GM11168 (cell line): Measurements from ENCODE around the gene IMMP2L.

Experiments
- in situ Hi-C: fragments of 300-500 bp; cut with MboI; formaldehyde crosslinking; loops from one replicate; pipeline ENCODE4 v1.12.0; 2022; ENCODE audit warnings: low sequenced_read_pairs; ENCODE audit not compliant: unreplicated experiment

Gene IMMP2L

GRCh38 chr7:111096997-111097396 lies 465.3 kb downstream of the IMMP2L start:
- in situ Hi-C loops, result loop anchor here (10.0 to 25.0 kb wide), 2 partner anchors 390 to 628 kb away; no protein-coding TSS in a partner anchor

DNA sequence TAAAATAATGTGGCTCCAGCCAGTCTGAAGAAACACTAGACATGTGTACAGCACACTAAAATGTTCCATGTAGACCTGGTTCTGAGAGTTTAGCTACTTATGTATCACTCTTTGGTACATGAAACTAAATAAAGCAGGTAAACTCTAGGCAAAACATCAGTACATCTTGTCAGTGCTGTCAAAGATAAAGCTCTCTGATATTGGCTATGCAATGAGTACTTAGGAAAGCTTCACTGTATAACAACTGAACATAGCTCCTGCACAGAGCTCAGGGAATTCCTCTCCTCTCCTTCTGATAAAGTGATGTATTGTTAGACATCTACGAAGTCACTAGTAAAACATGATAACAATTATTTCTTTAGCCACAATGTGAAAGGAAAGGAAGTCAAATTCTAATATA lies 467.9 kb downstream of the IMMP2L start:
- in situ Hi-C loops, result loop anchor here (10.0 to 25.0 kb wide), 2 partner anchors 393 to 630 kb away; no protein-coding TSS in a partner anchor

DNA sequence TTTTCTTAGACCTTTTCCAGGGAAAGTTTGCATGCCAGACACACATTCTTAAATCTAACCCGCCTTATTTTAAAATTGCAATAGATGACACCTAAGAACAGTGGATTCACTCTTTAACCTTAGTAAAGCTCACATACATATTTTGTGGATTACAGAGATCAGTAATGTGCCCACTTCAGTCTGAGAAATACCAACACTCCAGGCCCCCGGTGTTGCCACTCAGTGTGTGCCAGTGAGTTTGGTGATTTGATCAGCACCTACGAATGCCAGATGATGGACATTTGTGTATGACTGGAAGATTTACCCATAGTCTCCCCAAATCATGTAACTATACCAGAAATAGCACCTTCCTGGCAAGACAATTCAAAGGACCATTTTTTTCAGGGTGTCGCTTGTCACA lies 468.8 kb downstream of the IMMP2L start:
- in situ Hi-C loops, result loop anchor here (10.0 to 25.0 kb wide), 2 partner anchors 394 to 631 kb away; no protein-coding TSS in a partner anchor

GRCh38 chr7:111092406-111093236 lies 469.7 kb downstream of the IMMP2L start:
- in situ Hi-C loops, result loop anchor here (10.0 to 25.0 kb wide), 2 partner anchors 395 to 632 kb away; no protein-coding TSS in a partner anchor

GRCh38 chr7:111091593-111092358 lies 470.5 kb downstream of the IMMP2L start:
- in situ Hi-C loops, result loop anchor here (10.0 to 25.0 kb wide), 2 partner anchors 396 to 633 kb away; no protein-coding TSS in a partner anchor

- in situ Hi-C loops, result loop anchor here (10.0 to 25.0 kb wide), 2 partner anchors 396 to 634 kb away; no protein-coding TSS in a partner anchor
These were observed 471.4 kb downstream of the IMMP2L start, which contains the start of gene LRRN3 for GRCh38 chr7:111090846-111091245. TSS of gene LRRN3 (plus strand) at chr7:111091127. CDS start at chr7:111122773, 31,646 bp downstream.

GRCh38 chr7:111089822-111090426 lies 472.4 kb downstream of the IMMP2L start:
- in situ Hi-C loops, result loop anchor here (10.0 to 25.0 kb wide), 2 partner anchors 397 to 635 kb away; no protein-coding TSS in a partner anchor

GRCh38 chr7:111088328-111088727 lies 474.0 kb downstream of the IMMP2L start:
- in situ Hi-C loops, result loop anchor here (25.0 kb wide), 1 partner anchor 399 kb away; no protein-coding TSS in a partner anchor

DNA sequence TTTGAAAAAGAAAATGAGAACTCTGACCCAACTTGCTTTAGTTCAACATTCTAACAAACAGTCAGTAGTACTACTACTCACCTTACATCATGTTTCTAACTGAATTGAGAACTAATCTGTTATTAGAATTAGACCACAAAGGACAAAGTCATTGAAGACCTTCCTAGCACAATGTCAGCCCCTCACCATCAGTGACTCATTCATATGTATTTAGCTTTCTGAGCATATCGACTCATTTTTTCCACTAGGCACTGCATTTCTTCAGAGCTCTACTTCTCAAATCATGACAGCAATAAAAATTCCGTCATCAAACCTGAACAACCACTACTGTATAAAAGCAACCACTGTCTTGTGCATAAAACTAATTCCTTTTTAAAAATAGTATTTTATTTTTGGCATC lies 475.8 kb downstream of the IMMP2L start:
- in situ Hi-C loops, result loop anchor here (25.0 kb wide), 1 partner anchor 401 kb away; no protein-coding TSS in a partner anchor

DNA sequence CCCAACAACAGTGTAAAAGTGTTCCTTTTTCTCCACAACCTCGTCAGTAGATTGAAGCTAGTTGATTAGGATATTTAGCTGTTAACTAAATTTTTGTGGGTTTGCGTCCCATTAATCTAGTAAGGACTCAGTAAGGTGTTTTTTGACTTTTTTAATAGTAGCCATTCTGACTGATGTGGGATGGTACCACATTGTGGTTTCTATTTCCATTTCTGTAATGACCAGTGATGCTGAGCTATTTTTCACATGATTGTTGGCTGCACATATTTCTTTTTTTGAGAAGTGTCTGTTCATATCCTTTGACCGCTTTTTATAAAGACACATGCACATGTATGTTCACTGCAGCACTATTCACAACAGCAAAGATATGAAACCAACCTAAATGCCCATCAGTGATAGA lies 476.9 kb downstream of the IMMP2L start:
- in situ Hi-C loops, result loop anchor here (25.0 kb wide), 1 partner anchor 402 kb away; no protein-coding TSS in a partner anchor

DNA sequence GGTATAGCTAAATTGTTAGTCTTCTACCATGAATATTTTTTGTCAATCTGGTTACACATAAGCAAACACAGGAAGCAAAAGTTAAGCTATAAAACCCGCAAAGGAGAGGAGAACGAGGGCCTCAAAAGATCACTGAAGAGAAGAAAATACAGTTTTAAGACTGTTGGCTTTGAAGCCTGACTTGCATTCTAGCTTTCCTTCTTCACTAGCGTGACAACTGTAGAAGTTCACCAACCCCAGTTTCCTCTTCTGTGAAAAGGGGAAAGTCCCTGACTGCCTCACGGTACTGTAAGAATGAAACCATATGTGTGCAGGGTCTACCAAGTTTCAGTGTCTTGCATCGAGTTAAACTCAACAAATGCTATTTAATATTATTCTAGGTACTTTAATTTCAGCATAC lies 478.9 kb downstream of the IMMP2L start:
- in situ Hi-C loops, result loop anchor here (25.0 kb wide), 1 partner anchor 404 kb away; no protein-coding TSS in a partner anchor

DNA sequence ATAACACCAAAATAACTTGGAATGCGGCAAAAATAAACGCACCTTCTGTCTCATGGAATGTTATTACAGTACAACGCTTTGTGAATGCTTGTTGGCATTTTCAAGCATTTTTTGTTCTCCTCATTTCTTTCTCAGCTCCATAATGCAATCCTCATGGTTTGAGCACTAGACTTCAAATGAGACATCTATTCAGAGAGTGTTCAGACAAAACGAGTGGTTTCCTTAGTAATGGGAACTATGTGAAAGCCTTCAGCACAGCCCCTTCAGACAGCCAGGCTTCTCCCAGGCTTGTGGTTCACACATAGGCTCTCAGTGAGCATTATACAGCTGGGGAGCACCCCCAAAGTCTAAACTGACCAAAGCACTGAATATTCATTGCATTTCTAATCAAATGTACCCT lies 479.9 kb downstream of the IMMP2L start:
- in situ Hi-C loops, result loop anchor here (25.0 kb wide), 1 partner anchor 405 kb away; no protein-coding TSS in a partner anchor

GRCh38 chr7:111081546-111082267 lies 480.6 kb downstream of the IMMP2L start:
- in situ Hi-C loops, result loop anchor here (25.0 kb wide), 1 partner anchor 406 kb away; no protein-coding TSS in a partner anchor

- in situ Hi-C loops, result loop anchor here (25.0 kb wide), 1 partner anchor 407 kb away; no protein-coding TSS in a partner anchor
These were observed 481.7 kb downstream of the IMMP2L start for GRCh38 chr7:111080495-111081105.

- in situ Hi-C loops, result loop anchor here (25.0 kb wide), 1 partner anchor 410 kb away; no protein-coding TSS in a partner anchor
These were observed 485.3 kb downstream of the IMMP2L start for GRCh38 chr7:111077001-111077400.

DNA sequence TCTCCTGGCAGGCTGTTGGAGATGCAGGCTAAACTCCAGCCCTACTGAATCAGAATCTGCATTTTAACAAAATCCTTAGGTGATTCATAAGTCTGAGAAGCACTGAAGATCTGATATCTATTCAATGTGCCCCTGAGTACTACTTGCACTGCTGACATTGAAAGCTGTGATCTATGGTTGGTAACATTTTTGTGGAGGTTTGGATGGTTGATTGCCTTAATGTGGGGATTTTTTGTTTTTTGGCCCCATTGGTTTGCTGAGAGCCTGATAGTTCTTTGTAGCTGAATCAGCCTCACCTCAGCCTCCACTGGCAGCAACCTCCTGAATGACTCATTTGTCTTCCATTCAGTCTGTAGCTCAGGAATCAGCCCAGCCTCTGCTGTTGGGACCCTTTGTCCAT lies 486.1 kb downstream of the IMMP2L start:
- in situ Hi-C loops, result loop anchor here (25.0 kb wide), 1 partner anchor 411 kb away; no protein-coding TSS in a partner anchor

- in situ Hi-C loops, result loop anchor here (25.0 kb wide), 1 partner anchor 412 kb away; no protein-coding TSS in a partner anchor
These were observed 486.8 kb downstream of the IMMP2L start for GRCh38 chr7:111075498-111075897.

DNA sequence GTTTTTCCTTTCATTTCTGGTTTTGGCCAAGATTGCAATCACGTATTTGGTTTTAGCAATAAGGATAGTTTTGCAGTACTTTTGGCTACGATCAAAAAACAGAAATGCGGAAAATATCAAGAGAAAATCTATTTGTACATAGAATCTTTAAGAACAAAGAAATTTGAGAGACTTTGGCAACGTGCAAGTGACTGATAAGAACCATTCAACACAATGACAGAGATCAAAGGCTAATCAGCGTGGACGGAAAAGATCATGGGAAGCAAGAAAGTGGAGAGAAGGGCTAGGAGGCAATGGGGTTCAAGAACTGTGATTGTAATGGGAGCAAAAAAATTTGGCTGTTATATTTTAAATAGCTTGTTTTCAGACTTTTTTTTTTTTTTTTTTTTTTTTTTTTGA lies 487.5 kb downstream of the IMMP2L start:
- in situ Hi-C loops, result loop anchor here (25.0 kb wide), 1 partner anchor 413 kb away; no protein-coding TSS in a partner anchor
